ENCODE data around the gene DIAPH1.
"Not testable (repeated sequence)": the region's sequence is repeated elsewhere in the genome, so short reads cannot be mapped to it uniquely, and the experiment has no call there.

- not testable (repeated sequence) for TF ChIP-seq CTCF (IDR thresholded peaks at IDR 0.05; ENCODE audit: low read depth, low read length); EZH2phosphoT487 (IDR thresholded peaks at IDR 0.05; ENCODE audit: low read depth)
Measured at GRCh38 chr5:141609921-141610320, 8.9 kb downstream of the DIAPH1 start.

Measured in OCI-LY3 (cell line).